ENCODE results near the gene THADA. TPM values are rescaled to one million over a fixed set of nuclear protein-coding genes. Genes with fewer than 3 reads are reported as not detected.

THADA gene
- total RNA-seq, 2 donors from 2014 or later, result 41.1 to 54.3 TPM

DNA sequence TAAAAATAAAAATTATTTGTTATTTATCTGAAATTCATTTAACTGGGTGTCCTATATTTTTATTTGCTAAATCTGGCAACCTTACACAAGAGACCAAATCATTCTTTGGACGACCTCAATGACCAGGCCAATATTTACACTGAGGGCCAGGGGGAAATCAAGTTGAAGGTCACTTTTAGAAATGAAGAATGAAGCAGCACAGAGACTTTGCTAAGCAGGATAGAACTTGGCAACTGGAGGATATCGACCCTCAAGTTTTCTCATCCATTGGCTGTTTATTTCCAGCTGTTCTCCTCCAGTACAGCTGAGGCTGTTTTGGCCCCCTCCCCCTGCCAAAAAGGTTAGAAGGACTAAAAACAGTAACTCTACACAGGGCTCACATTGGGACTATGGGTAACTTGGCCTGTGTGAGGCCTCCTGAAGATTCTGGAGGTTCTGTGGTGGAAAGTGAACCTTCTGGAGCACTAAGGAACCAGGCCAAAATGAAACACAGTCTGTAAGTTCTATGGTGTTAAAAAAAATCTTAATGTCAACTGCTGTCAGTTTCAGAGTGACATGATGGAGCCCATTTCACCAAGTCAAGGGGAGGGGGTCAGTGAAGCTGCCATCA lies 337.2 kb downstream of the THADA start:
- no peak overlapping the region for H3K4me3 ChIP-seq
- no peaks in the 10 kb centered on the region for H3K9me3 ChIP-seq
- no peaks in the 10 kb centered on the region for H3K27me3 ChIP-seq (replicated peaks; ENCODE audit: insufficient read depth)
- no peaks in the 10 kb centered on the region for H3K4me1 ChIP-seq (replicated peaks)
- intact Hi-C loops (cut with DNase I), result no loop called here
- H3K27ac ChIP-seq, result no peak overlapping the region
- WGBS, result 88% methylated on average over 2 of the region's 2 CpGs
- TF ChIP-seq, protein P1, sequence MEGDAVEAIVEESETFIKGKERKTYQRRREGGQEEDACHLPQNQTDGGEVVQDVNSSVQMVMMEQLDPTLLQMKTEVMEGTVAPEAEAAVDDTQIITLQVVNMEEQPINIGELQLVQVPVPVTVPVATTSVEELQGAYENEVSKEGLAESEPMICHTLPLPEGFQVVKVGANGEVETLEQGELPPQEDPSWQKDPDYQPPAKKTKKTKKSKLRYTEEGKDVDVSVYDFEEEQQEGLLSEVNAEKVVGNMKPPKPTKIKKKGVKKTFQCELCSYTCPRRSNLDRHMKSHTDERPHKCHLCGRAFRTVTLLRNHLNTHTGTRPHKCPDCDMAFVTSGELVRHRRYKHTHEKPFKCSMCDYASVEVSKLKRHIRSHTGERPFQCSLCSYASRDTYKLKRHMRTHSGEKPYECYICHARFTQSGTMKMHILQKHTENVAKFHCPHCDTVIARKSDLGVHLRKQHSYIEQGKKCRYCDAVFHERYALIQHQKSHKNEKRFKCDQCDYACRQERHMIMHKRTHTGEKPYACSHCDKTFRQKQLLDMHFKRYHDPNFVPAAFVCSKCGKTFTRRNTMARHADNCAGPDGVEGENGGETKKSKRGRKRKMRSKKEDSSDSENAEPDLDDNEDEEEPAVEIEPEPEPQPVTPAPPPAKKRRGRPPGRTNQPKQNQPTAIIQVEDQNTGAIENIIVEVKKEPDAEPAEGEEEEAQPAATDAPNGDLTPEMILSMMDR (IDR thresholded peaks at IDR 0.05), result no peak
- TF ChIP-seq POLR2A (IDR thresholded peaks at IDR 0.05), result no peak
- TF ChIP-seq POLR2AphosphoS5 (IDR thresholded peaks at IDR 0.05), result no peak
- no peak for DNase-seq (ENCODE audit: low spot score)
- no peaks in the 10 kb centered on the region for H3K36me3 ChIP-seq

DNA sequence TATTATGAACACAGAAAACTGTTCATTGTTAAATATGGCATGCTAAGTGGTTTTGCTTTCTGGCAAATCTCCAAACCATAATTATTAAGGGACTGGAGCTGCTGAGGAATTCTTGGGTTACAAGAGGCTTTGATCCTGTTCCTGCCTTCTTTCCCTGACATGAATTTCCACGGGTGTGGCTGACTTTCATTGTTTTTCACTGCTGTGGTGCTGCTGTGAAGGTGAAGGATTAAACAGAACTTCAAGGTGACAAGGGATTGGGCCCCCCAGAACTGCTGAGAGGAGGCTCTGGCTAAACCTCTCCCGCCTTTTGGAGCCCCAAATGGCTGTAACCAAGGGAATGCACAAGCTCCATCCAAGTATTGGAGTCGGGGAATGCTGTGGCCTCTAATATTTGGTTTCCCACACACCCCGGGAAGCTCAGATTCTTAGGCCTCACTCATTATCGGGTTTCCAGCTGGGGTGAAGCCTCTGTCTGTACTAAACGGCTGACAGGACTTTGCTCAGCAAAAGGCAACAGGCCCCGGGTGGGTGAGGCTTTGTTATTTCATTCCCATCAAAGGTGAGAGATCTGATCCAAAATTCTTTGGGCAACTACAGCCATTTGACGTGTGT lies 340.4 kb downstream of the THADA start:
- Histone ChIP-seq H3K9me3 (no peaks in the 10 kb centered on the region), H3K4me1 (replicated peaks) (no peaks in the 10 kb centered on the region), H3K27ac (no peak overlapping the region), H3K36me3 (no peaks in the 10 kb centered on the region), H3K4me3 (no peak overlapping the region), H3K27me3 (replicated peaks; ENCODE audit: insufficient read depth) (no peaks in the 10 kb centered on the region)
- TF ChIP-seq, protein P1 (IDR thresholded peaks at IDR 0.05), result no peak
- TF ChIP-seq POLR2A (IDR thresholded peaks at IDR 0.05), result no peak
- no peak for TF ChIP-seq POLR2AphosphoS5 (IDR thresholded peaks at IDR 0.05)
- WGBS, result 43% methylated on average over 8 of the region's 8 CpGs
- intact Hi-C loops (cut with DNase I), result no loop called here
- DNase-seq (ENCODE audit: low spot score), result no peak

DNA sequence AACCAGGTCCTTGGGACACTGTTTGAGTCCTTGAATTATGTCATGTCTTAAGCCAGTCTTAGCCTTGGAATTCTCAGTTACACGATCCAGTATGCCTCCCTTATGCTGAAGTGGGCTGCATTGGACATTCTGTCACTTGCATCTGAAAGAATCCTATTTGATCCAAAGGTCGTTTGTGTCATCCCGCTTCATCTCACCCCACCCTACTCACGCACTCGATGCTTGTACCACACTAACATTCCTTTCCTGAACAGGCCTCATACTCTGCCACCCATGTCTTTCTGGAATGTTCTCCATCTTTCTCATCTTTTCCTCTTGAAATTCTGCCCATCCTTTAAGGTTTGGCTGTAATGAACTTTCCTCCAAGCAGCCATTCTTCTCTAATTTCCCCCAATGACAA lies 341.5 kb downstream of the THADA start:
- intact Hi-C loops (cut with DNase I), result loop anchor here (5.0 kb wide), 1 partner anchor 93 kb away; no protein-coding TSS in a partner anchor
- H3K4me1 ChIP-seq (replicated peaks), result no peaks in the 10 kb centered on the region
- no peak overlapping the region for H3K27ac ChIP-seq
- WGBS, result 96% methylated on average over 5 of the region's 5 CpGs
- no peaks in the 10 kb centered on the region for H3K36me3 ChIP-seq
- H3K27me3 ChIP-seq (replicated peaks; ENCODE audit: insufficient read depth), result no peaks in the 10 kb centered on the region
- DNase-seq (ENCODE audit: low spot score), result no peak
- H3K9me3 ChIP-seq, result no peaks in the 10 kb centered on the region
- TF ChIP-seq POLR2AphosphoS5 (IDR thresholded peaks at IDR 0.05) (no peak), POLR2A (IDR thresholded peaks at IDR 0.05) (no peak)
- TF ChIP-seq, protein P1 (IDR thresholded peaks at IDR 0.05), result no peak
- H3K4me3 ChIP-seq, result no peak overlapping the region

DNA sequence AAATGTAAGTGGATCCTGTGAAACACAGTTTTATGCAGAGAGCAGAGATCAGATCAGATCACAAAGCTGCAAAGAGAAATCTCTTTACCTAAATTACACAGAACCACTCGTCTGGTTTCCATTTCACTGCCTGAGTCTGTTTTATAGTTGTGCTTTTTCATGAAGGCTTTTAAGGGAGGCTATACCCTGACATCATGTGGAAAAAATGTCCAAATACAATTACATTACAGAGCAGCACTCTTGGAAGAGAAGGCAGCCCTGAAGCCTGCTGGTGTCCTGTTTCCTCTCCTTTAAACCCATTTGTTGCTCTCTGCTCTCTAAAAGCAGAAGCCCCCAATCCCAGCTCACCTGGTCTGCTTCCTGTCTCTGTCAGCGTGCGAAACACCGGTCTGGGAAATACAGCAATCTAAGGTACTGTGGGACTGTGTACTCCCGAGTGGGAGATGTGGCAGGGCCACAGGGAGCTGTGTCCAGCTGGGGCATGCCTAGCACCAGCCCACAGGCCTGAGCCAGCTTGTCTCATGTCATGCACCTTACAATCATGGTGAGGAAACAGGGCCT lies 344.6 kb downstream of the THADA start:
- WGBS, result 23% methylated on average over 5 of the region's 5 CpGs
- peak; percentile 29 for DNase-seq (ENCODE audit: low spot score)
- H3K36me3 ChIP-seq, result no peaks in the 10 kb centered on the region
- no peaks in the 10 kb centered on the region for H3K9me3 ChIP-seq
- peak overlapping the region; percentile 65 to 76 for H3K27ac ChIP-seq
- intact Hi-C loops (cut with DNase I), result loop anchor here (5.0 kb wide), 1 partner anchor 96 kb away; no protein-coding TSS in a partner anchor
- no peak overlapping the region for H3K4me3 ChIP-seq
- TF ChIP-seq, protein P1 (IDR thresholded peaks at IDR 0.05), result peak in 1 of 4 experiments; percentile 19
- peak; percentile 60 for TF ChIP-seq POLR2AphosphoS5 (IDR thresholded peaks at IDR 0.05)
- TF ChIP-seq POLR2A (IDR thresholded peaks at IDR 0.05), result peak; percentile 15
- no peaks in the 10 kb centered on the region for H3K4me1 ChIP-seq (replicated peaks)
- H3K27me3 ChIP-seq (replicated peaks; ENCODE audit: insufficient read depth), result no peaks in the 10 kb centered on the region
